HG03565 (cell line): Measurements from ENCODE around the gene DLX2.
"Not testable (repeated sequence)": the region's sequence is repeated elsewhere in the genome, so short reads cannot be mapped to it uniquely, and the experiment has no call there.

Experiments used
- ATAC-seq: cut with Tn5 transposase; IDR thresholded peaks from one replicate; pipeline ENCODE4 v1.9.1; 2021; ENCODE audit warnings: mild to moderate bottlenecking, moderate library complexity; ENCODE audit not compliant: unreplicated experiment

The DLX2 gene

GRCh38 chr2:172083628-172084394 lies 18.9 kb downstream of the DLX2 start:
- no peak for ATAC-seq

- no peak for ATAC-seq
These were observed 19.6 kb downstream of the DLX2 start for GRCh38 chr2:172082944-172083627.

- no peak for ATAC-seq
These were observed 20.4 kb downstream of the DLX2 start for GRCh38 chr2:172082105-172082943.

GRCh38 chr2:172081221-172082022 lies 21.3 kb downstream of the DLX2 start:
- ATAC-seq = no peak

- ATAC-seq = no peak
These were observed 22.0 kb downstream of the DLX2 start for GRCh38 chr2:172080641-172081220.

GRCh38 chr2:172079838-172080640 lies 22.7 kb downstream of the DLX2 start:
- no peak for ATAC-seq

- ATAC-seq = no peak
These were observed 23.3 kb downstream of the DLX2 start for GRCh38 chr2:172079416-172079815.

GRCh38 chr2:172074254-172074653 lies 28.4 kb downstream of the DLX2 start:
- ATAC-seq = no peak

GRCh38 chr2:172073518-172073917 lies 29.2 kb downstream of the DLX2 start:
- ATAC-seq = no peak

- no peak for ATAC-seq
These were observed 30.0 kb downstream of the DLX2 start for GRCh38 chr2:172072706-172073105.

- no peak for ATAC-seq
These were observed 30.4 kb downstream of the DLX2 start for GRCh38 chr2:172072303-172072702.

GRCh38 chr2:172070936-172071335 lies 31.8 kb downstream of the DLX2 start:
- ATAC-seq = no peak

GRCh38 chr2:172067905-172068304 lies 34.8 kb downstream of the DLX2 start:
- ATAC-seq = not testable (repeated sequence)

GRCh38 chr2:172066394-172066886 lies 36.3 kb downstream of the DLX2 start:
- no peak for ATAC-seq

- ATAC-seq = no peak
These were observed 37.6 kb downstream of the DLX2 start for GRCh38 chr2:172065111-172065510.

GRCh38 chr2:172063446-172063845 lies 39.3 kb downstream of the DLX2 start:
- no peak for ATAC-seq

- ATAC-seq = no peak
These were observed 40.2 kb downstream of the DLX2 start for GRCh38 chr2:172062402-172063004.

- not testable (repeated sequence) for ATAC-seq
These were observed 42.6 kb downstream of the DLX2 start for GRCh38 chr2:172060118-172060517.

- ATAC-seq = no peak
These were observed 44.0 kb downstream of the DLX2 start for GRCh38 chr2:172058660-172059059.
